Body of pancreas (tissue), 4 donors: ENCODE measurements around the gene FCAMR.

Source experiments
- CTCF ChIP-seq, 7 experiments: fragments of 450-650 bp in 4 of 7; fragments of 200-600 bp in 3 of 7; sonication (generic) in 3 of 7; IDR thresholded peaks; one replicate each; pipeline ENCODE4 v1.5.1; 2016 to 2019; ENCODE audit warnings: antibody characterized with exemption in 7 of 7
- POLR2A ChIP-seq, 3 donors: fragments of 450-650 bp; IDR thresholded peaks; one replicate each; pipeline ENCODE4 v1.6.1; 2016; ENCODE audit warnings: antibody characterized with exemption in 3 of 3, mild to moderate bottlenecking in 2 of 3

- TF ChIP-seq CTCF (IDR thresholded peaks at IDR 0.05) (no peak), POLR2A (IDR thresholded peaks at IDR 0.05) (no peak)
Observed at GRCh38 chr1:206941766-206942418, 28.4 kb downstream of the FCAMR start.
